ENCODE data around the gene MYO15A. TPM values are rescaled to one million over a fixed set of nuclear protein-coding genes. Genes with fewer than 3 reads are reported as not detected.

The MYO15A gene
- total RNA-seq, 4 donors from 2014 or later = 2.3 to 7.5 (median 2.9) TPM

DNA sequence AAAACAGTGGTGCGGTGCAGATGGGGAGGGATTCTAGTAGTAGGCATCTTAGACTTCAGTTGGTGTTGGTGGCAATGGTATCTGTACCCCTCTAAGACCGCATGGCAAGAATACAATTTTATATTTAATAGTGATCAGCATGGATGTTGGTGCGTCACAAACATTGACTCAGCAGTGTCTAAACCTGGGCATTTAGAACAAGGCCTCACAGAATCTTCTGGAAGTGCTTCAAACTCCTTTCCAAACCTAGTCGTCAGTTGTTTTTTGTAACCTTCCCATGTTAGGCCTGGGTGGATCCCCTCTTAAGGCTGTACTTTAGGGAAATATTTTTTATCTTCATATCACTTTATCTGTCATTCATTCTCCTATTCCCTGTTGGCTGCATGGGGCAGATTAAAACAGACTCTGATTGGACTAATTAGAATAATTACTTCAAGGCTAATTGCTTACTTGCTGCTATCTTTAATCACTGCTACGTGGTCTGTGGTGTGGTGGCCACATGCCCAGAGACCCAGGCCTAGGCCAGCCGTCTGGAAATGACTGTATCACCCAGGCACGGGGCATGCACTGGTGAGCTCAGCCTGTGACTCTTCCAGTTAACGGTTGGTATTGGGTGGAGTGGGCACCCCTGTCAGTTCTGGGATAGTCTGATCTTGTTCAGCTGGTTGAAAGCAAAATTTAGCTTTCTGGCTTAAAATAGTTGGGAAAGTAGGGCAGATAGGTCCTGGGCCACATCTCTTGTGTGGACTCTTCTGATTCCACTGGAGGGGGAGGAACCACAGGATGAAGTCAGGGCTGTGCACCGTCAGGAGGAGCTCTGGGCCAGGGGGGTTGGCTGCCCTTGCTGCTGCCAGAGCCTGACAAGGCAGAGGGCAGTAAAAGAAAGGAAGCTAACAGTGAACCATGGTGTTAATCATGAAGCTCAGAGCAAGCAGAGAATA, 79.5 kb downstream of the MYO15A start:
- H3K4me3 ChIP-seq = peak overlapping the region in 3 of 4 donors; percentile 14 to 98 (median 94)
- DNase-seq (ENCODE audit: low spot score in 2 of 2) = no peak
- no peaks in the 10 kb centered on the region for H3K9me3 ChIP-seq
- peaks cover 0 to 9% (median 0%) of the 10 kb centered on the region in 3 donors for H3K36me3 ChIP-seq
- H3K27ac ChIP-seq = peak overlapping the region in 3 of 4 donors; percentile 37 to 99 (median 98)
- H3K27me3 ChIP-seq = no peaks in the 10 kb centered on the region
- TF ChIP-seq CTCF (IDR thresholded peaks at IDR 0.05) = no peak
- no peak for TF ChIP-seq POLR2A (IDR thresholded peaks at IDR 0.05)
- no peak for TF ChIP-seq EP300 (IDR thresholded peaks at IDR 0.05)
- peaks cover 0 to 84% (median 67%) of the 10 kb centered on the region in 4 donors for H3K4me1 ChIP-seq
- 24 to 29% methylated on average over 9 of the region's 9 CpGs for WGBS, 2 donors

GRCh38 chr17:18190628-18191235, 82.2 kb downstream of the MYO15A start:
- no peak for TF ChIP-seq CTCF (IDR thresholded peaks at IDR 0.05)
- no peak for TF ChIP-seq POLR2A (IDR thresholded peaks at IDR 0.05)
- no peak for TF ChIP-seq EP300 (IDR thresholded peaks at IDR 0.05)
- DNase-seq (ENCODE audit: low spot score in 2 of 2) = no peak
- H3K36me3 ChIP-seq = peaks cover 0 to 27% (median 12%) of the 10 kb centered on the region in 3 donors
- H3K27me3 ChIP-seq = no peaks in the 10 kb centered on the region
- peaks cover 0 to 97% (median 62%) of the 10 kb centered on the region in 4 donors for H3K4me1 ChIP-seq
- WGBS, 2 donors = 46 to 48% methylated on average over 3 of the region's 3 CpGs
- H3K27ac ChIP-seq = peak overlapping the region in 2 of 4 donors; percentile 9 to 41
- H3K9me3 ChIP-seq = no peaks in the 10 kb centered on the region
- H3K4me3 ChIP-seq = no peak overlapping the region

GRCh38 chr17:18191236-18191667, 82.7 kb downstream of the MYO15A start:
- peak in 1 of 2 donors; percentile 26 for DNase-seq (ENCODE audit: low spot score in 2 of 2)
- H3K36me3 ChIP-seq = peaks cover 0 to 32% (median 16%) of the 10 kb centered on the region in 3 donors
- H3K4me1 ChIP-seq = peaks cover 0 to 92% (median 57%) of the 10 kb centered on the region in 4 donors
- no peaks in the 10 kb centered on the region for H3K27me3 ChIP-seq
- peak overlapping the region in 2 of 4 donors; percentile 9 to 41 for H3K27ac ChIP-seq
- no peak for TF ChIP-seq CTCF (IDR thresholded peaks at IDR 0.05)
- TF ChIP-seq EP300 (IDR thresholded peaks at IDR 0.05) = no peak
- no peak for TF ChIP-seq POLR2A (IDR thresholded peaks at IDR 0.05)
- 6 to 10% methylated on average over 3 of the region's 3 CpGs for WGBS, 2 donors
- H3K4me3 ChIP-seq = no peak overlapping the region
- no peaks in the 10 kb centered on the region for H3K9me3 ChIP-seq

DNA sequence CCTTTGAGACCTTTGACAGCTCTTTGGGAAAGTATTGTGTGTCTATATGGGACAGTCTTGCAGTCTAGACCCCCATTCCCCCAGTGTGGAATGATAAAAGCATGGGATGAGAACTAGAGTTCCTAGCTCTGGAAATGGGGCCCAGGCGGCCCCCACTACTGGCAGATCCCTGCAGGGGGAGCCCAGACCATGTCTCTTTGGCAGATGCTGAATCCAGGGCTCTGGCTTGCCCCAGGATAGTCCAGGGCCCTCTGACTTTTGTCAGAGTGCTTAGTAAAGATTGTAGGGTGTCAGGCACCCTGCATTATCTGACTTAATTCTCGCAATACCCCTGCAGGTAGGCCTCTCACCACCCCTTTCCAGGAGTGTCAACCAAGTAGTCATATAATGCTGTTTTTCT, 83.4 kb downstream of the MYO15A start:
- WGBS, 2 donors = 79 to 86% methylated on average over 2 of the region's 2 CpGs
- Histone ChIP-seq H3K27ac (peak overlapping the region in 2 of 4 donors; percentile 8 to 41), H3K4me1 (peaks cover 0 to 92% (median 51%) of the 10 kb centered on the region in 4 donors)

More for the DNA sequence above, 83.4 kb downstream of the MYO15A start:
- TF ChIP-seq POLR2A (IDR thresholded peaks at IDR 0.05) (no peak), CTCF (IDR thresholded peaks at IDR 0.05) (peak in 1 of 5 experiments; percentile 9), EP300 (IDR thresholded peaks at IDR 0.05) (no peak)
- Histone ChIP-seq H3K36me3 (peaks cover 0 to 39% (median 23%) of the 10 kb centered on the region in 3 donors), H3K27me3 (no peaks in the 10 kb centered on the region), H3K9me3 (no peaks in the 10 kb centered on the region), H3K4me3 (no peak overlapping the region)
- DNase-seq (ENCODE audit: low spot score in 2 of 2) = no peak
